GM19395 (cell line): ENCODE data around the gene RNPS1.

ENCODE experiments used
- ATAC-seq: cut with Tn5 transposase; IDR thresholded peaks from one replicate; pipeline ENCODE4 v1.9.1; 2021; ENCODE audit warnings: mild to moderate bottlenecking, moderate library complexity; ENCODE audit not compliant: unreplicated experiment

Gene RNPS1, protein sequence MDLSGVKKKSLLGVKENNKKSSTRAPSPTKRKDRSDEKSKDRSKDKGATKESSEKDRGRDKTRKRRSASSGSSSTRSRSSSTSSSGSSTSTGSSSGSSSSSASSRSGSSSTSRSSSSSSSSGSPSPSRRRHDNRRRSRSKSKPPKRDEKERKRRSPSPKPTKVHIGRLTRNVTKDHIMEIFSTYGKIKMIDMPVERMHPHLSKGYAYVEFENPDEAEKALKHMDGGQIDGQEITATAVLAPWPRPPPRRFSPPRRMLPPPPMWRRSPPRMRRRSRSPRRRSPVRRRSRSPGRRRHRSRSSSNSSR

DNA sequence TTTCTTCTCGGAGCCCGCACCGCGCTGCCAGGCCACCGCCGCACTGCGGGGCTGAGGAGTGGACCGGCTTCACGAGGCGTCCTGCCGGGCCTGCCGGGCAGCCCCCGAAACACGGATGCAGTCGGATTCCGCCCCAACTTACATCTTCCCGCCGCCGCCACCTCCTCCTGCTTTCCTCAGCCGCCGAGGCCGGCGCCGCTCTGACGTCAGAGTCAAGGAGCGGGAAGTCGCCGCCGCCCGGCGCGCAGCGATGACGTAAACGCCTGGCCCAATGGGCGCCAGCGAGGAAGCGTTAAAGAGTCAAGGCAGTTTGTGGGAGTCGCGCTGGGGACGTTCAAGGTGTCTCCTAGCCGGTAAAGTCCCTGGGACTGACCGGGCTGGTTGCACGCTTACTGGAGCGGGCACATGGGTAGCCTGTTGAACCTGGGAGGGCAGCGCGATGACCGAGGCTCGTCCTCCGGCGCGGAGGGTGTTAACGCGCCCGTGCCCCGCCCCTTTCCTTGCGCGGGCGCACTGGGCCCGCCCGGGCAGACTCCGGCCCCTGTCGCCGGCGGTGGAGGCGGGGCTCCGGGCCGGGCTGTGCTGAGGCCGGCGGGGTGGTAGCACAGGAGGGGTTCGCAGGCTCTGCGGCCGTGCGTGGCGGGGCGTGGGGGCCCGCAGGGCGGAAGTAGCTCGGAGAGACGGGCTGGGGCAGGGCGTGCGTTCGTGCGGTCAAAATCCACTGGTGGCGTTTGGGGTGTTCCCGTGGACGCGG lies at the start of gene RNPS1:
RNPS1 (minus strand) TSS at position 214 of the 754 bp plus-strand sequence. CDS start 3,483 bp downstream, outside the sequence.
- ATAC-seq = peak; percentile 72

DNA sequence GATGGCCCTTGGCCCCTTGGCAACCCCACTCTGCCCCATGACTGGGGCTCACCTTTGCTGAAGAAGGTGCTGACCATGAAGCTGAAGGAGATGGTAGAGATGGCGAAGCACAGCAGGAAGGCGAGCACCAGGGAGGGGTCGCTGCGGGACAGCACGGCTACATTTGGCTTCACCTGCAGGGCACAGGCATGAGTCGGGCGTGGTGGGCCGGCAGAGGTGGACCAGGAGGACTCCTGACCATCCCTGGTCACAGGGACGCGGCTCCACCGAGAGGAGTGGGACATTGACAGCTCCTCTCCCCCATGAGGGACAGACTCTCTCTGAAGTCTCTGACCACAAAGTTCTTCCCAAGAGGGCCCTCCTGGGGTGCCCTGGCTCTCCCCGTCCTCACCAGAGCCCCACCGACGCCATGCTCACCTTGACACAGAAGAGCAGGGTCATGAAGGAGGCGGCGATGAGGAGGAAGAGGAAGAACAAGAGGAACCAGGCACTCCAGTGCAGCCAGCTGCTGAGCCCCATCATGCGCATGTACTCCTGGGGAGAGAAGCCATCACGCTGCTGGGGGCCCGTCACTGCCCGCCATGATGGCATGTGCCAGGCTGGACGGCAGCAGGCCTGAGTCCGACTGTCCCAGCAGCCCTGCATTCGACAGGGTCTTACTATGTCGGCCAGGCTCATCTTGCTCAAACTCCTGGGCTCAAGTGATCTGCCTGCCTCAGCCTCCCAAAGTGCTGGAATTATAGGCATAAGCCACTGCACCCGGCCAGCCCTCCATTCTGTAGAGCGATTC lies 49.5 kb upstream of the RNPS1 start:
- no peak for ATAC-seq

DNA sequence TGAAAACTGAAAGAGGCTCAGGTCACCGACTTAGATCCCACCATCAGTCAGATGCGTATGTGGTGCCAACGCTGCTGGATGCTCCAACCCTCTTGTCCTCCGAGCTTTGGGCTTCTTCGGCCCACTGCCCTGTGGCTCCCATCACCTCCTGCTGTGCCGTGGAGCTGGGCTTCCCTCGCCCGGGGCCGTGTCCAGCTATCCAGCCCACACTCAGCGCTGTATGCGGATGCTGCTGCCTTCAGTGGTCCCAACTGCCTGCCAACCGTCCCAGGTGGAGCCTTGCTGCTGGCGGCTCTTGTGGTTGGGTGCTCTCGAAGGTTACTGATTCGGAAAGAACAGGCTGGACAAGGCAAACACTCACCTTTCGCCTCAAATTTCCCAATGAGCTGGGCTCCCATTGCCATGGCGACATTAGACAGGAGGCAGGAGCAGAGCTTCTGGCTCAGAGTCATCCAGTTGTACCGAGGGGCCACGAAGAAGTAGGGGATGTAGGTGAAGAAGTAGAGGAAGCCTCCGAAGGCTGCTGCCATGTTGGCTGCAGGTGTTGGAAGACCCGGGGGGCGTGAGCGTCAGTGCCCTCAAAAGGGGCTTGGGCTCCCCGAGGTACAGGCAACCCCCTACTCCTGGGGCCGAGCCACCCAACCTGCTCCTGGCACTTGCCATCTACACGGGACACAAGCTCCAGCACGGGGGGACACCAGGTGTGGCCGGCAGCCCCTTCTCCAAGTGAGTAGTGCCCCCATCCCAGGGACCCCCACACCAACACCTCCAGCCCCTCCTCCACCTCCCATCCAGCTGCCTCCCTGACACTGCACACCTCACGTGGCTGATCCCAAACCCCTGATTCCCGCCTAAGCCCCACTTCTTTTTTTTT lies 40.4 kb upstream of the RNPS1 start:
- no peak for ATAC-seq

DNA sequence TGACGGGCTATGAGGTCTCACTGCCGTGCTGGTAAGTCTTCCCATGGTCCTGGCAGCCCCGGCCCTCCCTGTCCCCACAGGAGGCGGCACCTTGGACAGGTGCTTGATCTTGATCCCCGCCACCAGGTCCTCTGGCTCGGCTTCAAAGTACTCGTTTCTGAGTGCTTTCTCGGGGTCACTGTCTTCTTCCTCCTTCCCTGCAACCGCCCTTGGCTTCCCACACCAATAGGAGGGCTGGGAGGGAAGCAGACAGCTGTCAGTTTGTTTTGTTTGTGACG lies 31.9 kb upstream of the RNPS1 start:
- ATAC-seq = no peak

DNA sequence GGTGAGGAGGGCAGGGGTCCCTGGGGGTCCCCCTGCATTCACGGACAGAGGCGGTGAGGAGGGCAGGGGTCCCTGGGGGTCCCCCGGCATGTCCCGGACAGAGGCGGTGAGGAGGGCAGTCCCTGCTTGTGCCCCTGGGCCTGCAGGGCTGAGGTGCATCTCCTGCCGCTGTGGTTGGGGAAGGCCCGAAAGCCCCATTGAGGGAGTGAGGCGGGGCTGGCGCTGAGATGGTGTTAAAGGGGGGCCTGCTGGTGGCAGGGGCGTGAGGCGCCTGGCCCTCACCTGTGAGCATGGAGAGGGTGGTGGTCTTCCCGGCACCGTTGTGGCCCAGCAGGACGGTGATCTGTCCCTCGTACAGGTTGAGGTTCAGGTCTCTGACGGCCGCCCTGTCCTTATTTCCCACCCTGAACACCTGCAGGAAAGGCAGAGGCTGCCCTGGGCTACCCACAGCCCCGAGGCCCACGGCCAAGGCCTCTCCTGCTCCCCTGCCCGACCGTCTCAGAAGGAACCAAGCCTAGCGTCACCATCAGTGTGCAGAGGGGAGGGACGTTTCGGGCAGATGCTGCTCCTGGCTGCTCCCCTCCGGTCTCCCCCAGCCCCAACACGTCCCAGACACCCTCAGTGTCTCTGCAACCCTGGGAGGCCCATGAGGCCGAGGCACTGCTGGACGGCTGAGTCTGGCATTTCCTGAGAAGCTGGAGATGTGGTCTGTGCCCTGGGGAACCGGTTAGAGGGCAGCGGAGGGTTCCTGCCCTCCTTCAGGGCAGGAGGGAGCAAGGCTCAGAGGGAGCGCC lies 31.4 kb upstream of the RNPS1 start:
- ATAC-seq = no peak

DNA sequence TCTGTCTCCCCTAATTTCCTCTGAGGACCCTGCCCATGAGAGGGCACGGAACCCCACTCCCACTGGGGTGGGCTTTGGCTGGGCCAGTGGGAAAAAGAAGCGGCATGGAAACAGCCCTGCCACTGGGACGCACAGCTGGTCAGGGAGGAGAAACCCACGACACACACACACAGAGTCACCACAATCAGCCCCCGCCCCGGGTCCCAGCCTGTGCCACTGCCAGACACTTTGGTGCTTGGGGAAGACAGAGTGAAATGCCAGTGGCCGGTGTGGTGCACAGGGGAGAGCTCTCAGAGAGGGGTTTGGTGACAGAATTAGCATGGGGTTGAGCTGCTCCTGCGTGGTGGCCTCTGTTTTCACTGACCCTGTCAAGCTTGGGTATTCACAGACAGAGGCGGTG lies 30.7 kb upstream of the RNPS1 start:
- no peak for ATAC-seq

DNA sequence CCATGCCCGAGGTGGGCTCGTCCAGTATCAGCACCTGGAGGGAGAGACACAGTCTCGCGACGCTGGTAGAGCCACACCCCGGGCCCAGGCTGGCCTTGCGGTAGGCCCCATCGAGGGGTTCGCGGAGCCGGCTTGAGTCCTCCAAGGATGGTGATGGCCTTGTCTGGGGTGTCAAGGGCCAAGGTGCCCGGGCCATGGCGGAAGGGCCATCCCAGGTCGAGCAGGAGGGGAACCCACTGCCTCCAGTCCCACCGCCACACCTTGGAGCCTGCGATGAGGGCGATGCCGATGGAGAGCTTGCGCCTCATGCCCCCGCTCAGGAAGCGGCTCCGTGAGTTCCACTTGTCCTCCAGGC lies 29.6 kb upstream of the RNPS1 start:
- no peak for ATAC-seq

DNA sequence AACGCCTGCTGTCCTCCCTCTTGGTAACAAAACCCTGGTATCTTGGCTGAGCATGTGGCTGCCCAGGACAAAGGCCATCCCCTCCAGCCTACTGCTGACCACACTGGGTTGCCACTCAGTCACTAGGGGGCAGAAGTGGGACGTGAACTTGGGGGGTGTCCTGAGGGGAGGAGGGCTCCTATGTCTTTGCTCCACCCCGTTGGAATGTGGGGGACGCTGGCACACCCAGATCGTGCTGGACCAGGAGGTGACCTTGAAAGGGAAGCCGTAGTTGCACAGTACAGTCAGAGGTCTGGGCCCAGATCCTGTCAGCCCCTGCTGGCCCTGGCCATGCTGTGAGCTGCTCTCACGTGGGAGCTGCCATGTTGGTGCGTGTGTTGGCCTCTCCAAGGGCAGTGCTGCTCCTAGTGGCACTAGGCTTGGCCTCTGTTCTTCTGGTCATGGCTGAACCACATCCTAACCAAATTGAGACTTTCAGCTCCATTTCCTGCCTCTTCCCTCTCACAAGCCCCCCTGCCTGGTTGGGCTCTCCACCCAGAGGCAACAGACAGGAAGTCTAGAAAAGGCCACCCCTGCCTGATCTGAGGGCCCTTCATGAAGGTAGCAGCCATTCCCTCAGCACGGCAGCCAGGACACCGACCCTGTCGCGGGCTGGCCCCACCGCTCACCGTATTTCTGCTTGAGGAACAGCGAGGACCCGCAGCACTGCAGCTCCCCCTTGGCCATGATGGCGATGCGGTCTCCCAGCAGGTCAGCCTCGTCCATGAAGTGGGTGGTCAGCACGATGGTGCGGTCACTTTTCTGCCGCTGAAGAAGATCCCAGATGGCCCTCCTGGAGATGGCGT lies 29.0 kb upstream of the RNPS1 start:
- no peak for ATAC-seq

DNA sequence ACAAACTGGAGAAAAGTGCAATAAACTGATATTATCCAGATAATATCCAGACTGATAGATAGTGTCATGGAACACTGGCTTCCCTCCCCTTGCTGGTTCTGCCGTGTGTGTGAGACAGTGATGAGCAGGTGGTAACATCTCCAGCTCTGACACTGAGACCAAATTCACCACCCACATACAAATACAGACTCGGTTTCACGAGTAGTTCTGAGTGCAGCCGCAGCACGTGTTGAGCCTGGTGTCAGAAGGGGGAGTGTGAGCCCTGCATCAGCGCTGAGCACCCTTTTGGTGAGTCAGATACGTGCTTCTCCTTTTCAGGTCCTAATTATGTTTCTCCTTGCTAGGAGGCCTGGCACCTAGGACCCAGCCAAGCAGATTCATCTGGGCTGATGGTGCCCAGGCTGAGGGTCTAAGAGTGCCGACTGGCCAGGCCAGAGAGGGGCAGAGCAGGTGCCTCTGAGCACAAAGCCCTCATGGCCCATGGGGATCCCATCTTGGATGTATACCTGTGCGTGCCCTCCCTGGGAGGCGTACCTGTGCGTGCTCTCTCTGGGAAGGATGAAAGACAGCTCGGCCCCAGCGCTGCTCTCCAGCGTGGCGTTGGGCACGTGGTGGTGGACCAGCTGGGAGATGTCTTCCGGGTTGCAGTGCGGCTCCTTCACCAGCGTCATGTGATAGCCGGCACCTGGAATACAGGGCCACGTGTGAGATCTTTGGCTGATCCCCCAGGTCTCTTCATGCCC lies 27.3 kb upstream of the RNPS1 start:
- peak; percentile 63 for ATAC-seq

DNA sequence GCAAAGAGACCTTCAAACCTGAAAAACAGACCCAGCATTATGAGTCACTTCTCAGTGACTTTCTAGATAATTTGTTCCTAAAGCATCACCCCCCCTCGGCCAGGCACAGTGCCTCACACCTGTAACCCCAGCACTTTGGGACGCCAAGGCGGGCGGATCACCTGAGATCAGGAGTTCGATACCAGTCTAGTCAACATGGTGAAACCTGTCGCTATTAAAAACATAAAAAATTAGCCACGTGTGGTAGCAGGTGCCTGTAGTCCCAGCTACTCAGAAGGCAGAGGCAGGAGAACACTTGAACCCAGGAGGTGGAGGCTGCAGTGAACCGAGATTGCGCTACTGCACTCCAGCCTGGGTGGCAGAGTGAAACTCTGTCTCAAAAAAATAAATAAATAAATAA lies 24.3 kb upstream of the RNPS1 start:
- ATAC-seq = no peak

DNA sequence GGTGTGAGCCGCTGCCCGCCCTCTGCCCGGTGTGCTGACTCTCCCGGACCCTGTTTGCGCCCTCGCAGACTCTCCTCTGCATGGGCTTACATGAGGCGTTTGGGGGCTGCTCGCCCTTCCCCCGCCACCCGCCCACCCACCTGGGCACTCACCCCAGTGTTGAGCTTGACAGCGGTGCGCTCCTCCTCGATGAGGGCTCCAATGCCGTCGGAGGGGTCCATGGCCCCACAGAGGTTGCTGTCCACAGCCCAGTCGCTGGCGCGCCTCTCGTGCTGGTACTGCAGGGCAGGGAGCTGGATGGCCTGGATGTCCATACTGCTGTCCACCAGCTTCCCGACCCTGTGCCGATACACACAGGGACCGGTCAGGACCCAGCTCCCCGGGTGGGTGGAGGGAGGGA lies 21.4 kb upstream of the RNPS1 start:
- ATAC-seq = no peak

DNA sequence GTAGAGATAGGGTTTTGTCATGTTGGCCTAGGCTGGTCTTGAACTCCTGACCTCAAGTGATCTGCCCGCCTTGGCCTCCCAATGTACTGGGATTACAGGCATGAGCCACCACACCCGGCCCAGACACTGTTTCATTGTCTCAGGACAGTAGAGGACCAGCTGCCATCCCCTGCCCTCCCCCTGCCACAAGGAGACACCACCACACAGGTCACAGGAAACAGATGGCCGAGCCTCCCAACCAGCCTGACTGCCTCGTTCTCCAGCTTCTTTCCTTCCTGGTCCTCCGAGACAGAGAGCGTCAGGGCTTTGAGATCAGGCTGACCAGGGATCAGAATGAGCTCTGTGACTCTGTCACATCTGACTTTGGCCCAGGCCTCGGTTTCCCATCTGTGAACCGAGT lies 20.8 kb upstream of the RNPS1 start:
- ATAC-seq = no peak

DNA sequence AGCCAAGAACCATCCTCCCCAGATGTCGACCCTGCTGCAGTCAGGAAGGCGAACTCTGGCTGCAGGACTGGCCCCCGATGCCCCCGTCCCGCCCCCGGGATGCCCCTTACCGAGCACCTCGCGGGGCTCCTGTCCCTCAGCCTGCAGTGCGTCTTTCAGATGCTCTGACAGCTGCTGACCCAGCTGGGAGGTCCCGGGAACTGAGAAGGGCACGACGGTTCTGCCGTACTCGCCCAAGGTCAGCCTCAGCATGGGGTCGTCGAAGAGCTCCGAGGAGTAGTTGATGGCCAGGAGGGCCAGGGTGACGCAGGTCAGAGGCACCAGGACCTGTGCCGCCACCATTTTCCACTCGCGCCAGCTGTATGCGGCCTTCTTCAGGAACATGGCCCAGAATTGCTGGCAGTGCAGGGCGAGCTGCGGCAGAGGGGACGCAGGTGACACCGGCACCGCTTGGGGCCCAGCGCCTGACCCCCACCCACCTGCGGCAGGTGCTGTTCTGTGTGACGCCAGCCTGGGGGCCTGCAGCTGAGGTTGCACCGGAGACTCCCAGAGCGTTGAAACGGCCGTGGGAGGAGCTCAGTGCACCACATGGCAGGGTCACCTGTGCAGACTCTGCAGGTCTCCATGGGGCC lies 20.1 kb upstream of the RNPS1 start:
- ATAC-seq = no peak

DNA sequence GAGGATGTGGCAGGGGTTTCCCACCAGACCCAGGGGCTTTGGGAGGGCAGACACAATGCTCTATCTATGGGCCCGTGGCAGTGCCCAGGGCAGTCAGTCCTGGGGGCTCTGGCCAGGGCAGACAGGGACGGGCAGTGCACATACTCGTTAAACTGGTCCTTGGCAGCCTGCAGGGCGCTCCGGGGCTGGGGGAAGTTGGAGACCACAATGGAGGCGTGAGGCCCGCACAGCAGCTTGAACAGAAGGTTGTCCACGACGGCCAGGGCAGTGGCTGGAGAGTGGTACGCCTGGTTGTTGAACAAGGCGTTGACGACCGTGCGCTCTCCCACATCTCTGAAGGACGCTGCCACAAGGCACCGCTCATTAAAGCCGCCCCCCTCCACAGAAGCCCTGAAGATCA lies 18.6 kb upstream of the RNPS1 start:
- ATAC-seq = no peak

DNA sequence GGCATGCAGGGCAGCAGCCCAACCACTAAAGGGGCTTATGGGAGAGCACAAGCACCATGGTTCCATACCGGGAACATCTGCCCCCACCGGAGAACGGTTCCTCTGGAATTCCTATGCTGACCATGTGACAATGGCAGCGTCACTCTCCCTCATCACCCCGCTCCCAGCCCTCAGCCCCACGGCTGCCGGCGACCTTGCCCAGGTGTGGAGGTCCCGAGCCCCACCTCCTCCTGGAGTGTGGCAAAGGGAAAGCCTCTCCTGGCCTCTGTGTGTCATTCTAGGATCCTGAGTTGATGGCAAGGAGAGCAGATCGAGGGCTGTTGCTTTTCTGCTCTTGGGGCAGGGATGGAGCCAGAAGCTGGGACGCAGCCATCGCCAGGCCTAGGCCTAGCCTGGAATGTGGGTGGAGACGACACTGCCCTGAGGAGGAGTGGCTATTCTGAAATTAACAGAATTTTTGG lies 17.8 kb upstream of the RNPS1 start:
- no peak for ATAC-seq

DNA sequence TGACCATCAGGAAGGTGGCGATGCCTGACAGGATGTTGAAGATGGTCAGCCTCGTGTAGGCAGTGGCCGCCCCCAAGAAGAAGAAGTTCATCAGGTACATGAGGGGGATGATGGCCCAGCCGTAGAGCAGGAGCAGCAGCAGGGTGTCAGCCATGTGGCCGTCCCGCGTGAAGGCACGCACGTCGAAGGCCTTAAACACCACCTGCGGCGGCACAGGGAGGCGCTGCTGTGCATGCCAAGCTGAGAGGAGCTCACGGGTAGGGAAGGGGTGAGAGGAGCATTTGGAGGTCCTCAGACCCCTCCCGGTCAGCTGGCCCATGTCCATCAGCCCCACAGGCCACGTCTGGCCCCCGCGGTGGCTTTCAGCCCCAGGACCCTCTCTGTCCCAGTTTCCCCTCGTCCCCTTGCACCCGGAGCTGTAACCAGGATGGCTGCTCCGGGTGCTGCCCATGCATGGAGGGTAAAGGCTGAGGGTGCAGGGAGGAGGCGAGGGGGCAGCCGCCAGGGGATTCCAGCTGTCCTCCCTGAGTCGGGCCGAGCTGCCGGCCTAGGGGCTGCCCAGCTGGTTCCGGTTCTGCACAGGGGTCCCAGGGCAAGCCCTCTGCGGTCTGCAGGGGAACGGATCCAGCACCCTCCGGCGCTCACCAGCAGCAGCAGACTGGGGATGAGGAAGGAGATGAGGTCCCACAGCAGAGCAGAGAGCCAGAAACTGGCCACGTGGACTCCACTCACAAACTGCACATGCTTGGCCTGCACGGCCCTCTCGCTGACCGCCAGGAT lies 17.1 kb upstream of the RNPS1 start:
- no peak for ATAC-seq

DNA sequence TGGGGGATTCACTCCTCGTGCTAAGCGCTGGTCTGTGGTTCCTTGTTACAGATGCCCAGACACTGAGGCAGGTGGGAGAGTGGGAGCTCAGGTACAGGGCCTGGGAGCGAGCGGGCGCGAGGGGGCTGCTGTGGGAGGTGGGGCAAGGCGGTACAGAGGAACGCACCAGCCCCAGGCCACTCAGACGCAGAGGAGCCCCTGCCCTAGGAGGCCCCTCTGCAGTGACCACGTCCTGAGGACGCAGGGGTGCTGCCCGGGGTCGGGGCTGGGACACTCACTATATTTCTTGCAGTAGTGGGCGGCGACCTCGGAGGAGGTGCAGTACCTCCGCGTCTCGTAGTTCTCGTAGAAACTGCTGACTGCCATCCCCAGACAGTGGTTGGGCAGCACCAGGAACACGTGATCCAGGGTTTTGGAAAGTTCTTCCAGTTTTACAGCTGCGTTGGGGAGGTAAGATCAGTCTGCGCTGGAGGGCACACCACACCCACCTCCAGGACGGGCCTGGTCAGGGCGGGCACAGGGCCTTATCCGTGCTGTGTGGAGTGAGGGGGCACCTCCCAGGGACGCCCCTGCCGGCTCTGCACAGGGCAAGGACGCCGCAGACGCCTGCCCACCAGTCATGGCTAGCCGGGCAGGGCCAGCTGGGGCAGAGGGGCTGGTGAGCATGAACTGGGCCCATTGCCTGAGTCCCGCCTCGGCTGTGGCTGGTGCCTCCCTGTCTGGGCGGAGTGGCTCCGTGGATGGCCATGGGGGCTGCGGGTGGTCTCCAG lies 16.3 kb upstream of the RNPS1 start:
- ATAC-seq = no peak
